Adrenal gland (tissue), 5 donors: ENCODE data around the gene HMGXB3.

Source experiments
- POLR2A ChIP-seq, 2 donors: fragments of 450-650 bp; IDR thresholded peaks; one replicate each; pipeline ENCODE4 v1.6.1; 2017; ENCODE audit warnings: antibody characterized with exemption in 2 of 2, mild to moderate bottlenecking in 2 of 2, moderate library complexity in 1 of 2
- TF ChIP-seq, protein P1 (sequence below), 6 experiments: fragments of 450-650 bp in 4 of 6; fragments of 200-600 bp in 2 of 6; sonication (generic) in 1 of 6; IDR thresholded peaks; 1 replicate in 5 of 6; 2 replicates in 1 of 6; pipeline versions ENCODE4 v1.5.1 to v1.8.0; 2016 to 2021; ENCODE audit warnings: antibody characterized with exemption in 6 of 6, mild to moderate bottlenecking in 2 of 6, moderate library complexity in 1 of 6
- donor health status: DM: no; HTN: no; CAD: no.

- TF ChIP-seq POLR2A (IDR thresholded peaks at IDR 0.05) = no peak
- TF ChIP-seq, protein P1, sequence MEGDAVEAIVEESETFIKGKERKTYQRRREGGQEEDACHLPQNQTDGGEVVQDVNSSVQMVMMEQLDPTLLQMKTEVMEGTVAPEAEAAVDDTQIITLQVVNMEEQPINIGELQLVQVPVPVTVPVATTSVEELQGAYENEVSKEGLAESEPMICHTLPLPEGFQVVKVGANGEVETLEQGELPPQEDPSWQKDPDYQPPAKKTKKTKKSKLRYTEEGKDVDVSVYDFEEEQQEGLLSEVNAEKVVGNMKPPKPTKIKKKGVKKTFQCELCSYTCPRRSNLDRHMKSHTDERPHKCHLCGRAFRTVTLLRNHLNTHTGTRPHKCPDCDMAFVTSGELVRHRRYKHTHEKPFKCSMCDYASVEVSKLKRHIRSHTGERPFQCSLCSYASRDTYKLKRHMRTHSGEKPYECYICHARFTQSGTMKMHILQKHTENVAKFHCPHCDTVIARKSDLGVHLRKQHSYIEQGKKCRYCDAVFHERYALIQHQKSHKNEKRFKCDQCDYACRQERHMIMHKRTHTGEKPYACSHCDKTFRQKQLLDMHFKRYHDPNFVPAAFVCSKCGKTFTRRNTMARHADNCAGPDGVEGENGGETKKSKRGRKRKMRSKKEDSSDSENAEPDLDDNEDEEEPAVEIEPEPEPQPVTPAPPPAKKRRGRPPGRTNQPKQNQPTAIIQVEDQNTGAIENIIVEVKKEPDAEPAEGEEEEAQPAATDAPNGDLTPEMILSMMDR (IDR thresholded peaks at IDR 0.05) = no peak
These were observed 80.3 kb downstream of the HMGXB3 start for GRCh38 chr5:150080696-150081435.
